ENCODE measurements around the gene TMSB4X. TPM values are rescaled to one million over a fixed set of nuclear protein-coding genes. Genes with fewer than 3 reads are reported as not detected.

The TMSB4X gene
- total RNA-seq, 1 donor, result 7,483 TPM

- DNase-seq (ENCODE audit: low read depth), result no peak
- TF ChIP-seq CTCF (IDR thresholded peaks at IDR 0.05; ENCODE audit: insufficient read depth, low read depth, low read length), result no peak
- no peak overlapping the region for H3K4me3 ChIP-seq (ENCODE audit: low read depth, low read length)
Observed at GRCh38 chrX:12997906-12998687, 23.2 kb downstream of the TMSB4X start.

GRCh38 chrX:12999422-12999821, 24.5 kb downstream of the TMSB4X start:
- no peak for TF ChIP-seq CTCF (IDR thresholded peaks at IDR 0.05; ENCODE audit: insufficient read depth, low read depth, low read length)
- H3K4me3 ChIP-seq (ENCODE audit: low read depth, low read length), result no peak overlapping the region
- DNase-seq (ENCODE audit: low read depth), result no peak

GRCh38 chrX:13000301-13000811, 25.4 kb downstream of the TMSB4X start:
- DNase-seq (ENCODE audit: low read depth), result no peak
- H3K4me3 ChIP-seq (ENCODE audit: low read depth, low read length), result no peak overlapping the region
- no peak for TF ChIP-seq CTCF (IDR thresholded peaks at IDR 0.05; ENCODE audit: insufficient read depth, low read depth, low read length)

- no peak for TF ChIP-seq CTCF (IDR thresholded peaks at IDR 0.05; ENCODE audit: insufficient read depth, low read depth, low read length)
- no peak for DNase-seq (ENCODE audit: low read depth)
- H3K4me3 ChIP-seq (ENCODE audit: low read depth, low read length), result no peak overlapping the region
Observed at GRCh38 chrX:13001097-13001496, 26.2 kb downstream of the TMSB4X start.

GRCh38 chrX:13001961-13002671, 27.2 kb downstream of the TMSB4X start:
- no peak overlapping the region for H3K4me3 ChIP-seq (ENCODE audit: low read depth, low read length)
- no peak for DNase-seq (ENCODE audit: low read depth)
- TF ChIP-seq CTCF (IDR thresholded peaks at IDR 0.05; ENCODE audit: insufficient read depth, low read depth, low read length), result no peak

- DNase-seq (ENCODE audit: low read depth), result no peak
- TF ChIP-seq CTCF (IDR thresholded peaks at IDR 0.05; ENCODE audit: insufficient read depth, low read depth, low read length), result no peak
- H3K4me3 ChIP-seq (ENCODE audit: low read depth, low read length), result no peak overlapping the region
Observed at GRCh38 chrX:13005661-13006473, 31.0 kb downstream of the TMSB4X start.

Data from fibroblast of villous mesenchyme (primary cell).